ENCODE data around the gene CPNE7. TPM values are rescaled to one million over a fixed set of nuclear protein-coding genes. Genes with fewer than 3 reads are reported as not detected.

Gene CPNE7
- total and polyA plus RNA-seq, 2 donors (not counting 1 experiment from before 2014, with no cell fraction given) = 0.51 to 0.76 TPM

GRCh38 chr16:89581861-89582563 is 6.5 kb downstream of the CPNE7 start:
- H3K4me1 Mint-ChIP-seq = no peaks in the 10 kb centered on the region
- no peak overlapping the region for H3K9ac ChIP-seq (ENCODE audit: low read length)
- CTCF ChIA-PET = no interaction called here

DNA sequence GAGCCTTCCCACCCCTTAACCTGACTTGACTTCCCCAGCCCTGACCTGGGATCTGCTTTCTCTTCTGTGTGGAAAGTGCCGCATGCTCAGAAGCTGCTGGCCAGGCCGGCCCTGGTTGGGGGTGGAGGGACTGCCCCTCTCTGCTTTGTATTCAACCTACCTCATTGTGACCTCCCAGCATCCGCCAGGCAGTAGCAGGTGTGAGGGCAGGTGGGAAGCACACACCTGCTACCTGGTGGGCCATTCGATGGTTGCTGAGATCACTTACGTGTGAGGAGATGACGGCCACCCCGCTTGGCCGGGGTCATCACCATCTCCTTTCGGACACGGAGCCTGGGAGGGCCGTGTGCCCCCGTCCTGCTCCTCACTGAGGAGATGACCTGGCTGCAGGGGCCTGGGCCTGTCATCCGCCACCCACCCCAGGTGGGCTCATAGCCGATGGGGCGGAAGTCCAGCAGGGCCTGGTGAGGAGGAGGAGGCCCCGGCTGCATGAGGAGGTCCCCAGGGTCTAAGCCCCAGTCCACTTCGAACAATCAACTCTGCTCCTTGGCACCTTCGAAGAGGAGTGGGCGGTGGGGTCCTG is 7.1 kb downstream of the CPNE7 start:
- 96% methylated on average over 17 of the region's 19 CpGs for WGBS (ENCODE audit: insufficient coverage)
- Histone ChIP-seq H3K9ac (ENCODE audit: low read length) (no peak overlapping the region), H3K36me3 (replicated peaks in 1 of 2; ENCODE audit: control extremely low read depth in 1 of 2, control insufficient read depth in 1 of 2, extremely low read depth in 1 of 2, insufficient read depth in 2 of 2, low read length in 1 of 2) (no peaks in the 10 kb centered on the region), H3K27ac (ENCODE audit: low read length in 2 of 2) (no peak overlapping the region), H3K4me1 (ENCODE audit: control insufficient read depth in 2 of 2, insufficient read depth in 2 of 2, low read length in 2 of 2) (no peaks in the 10 kb centered on the region), H3K79me2 (ENCODE audit: control insufficient read depth, insufficient read depth, low read length) (no peaks in the 10 kb centered on the region), H3K27me3 (replicated peaks in 1 of 4; ENCODE audit: control extremely low read depth in 1 of 4, control insufficient read depth in 3 of 4, insufficient read depth in 4 of 4, low read length in 3 of 4) (no peaks in the 10 kb centered on the region), H3K4me2 (replicated peaks; ENCODE audit: low read depth, low read length, poor library complexity, severe bottlenecking) (no peak overlapping the region), H4K20me1 (ENCODE audit: control insufficient read depth, insufficient read depth, low read length, poor library complexity, severe bottlenecking) (no peaks in the 10 kb centered on the region), H3K9me3 (ENCODE audit: control extremely low read depth in 1 of 3, control insufficient read depth in 2 of 3, insufficient read depth in 1 of 3, low read length in 2 of 3) (peaks cover 0 to 9% (median 0%) of the 10 kb centered on the region in 3 donors), H3K4me3 (ENCODE audit: control extremely low read depth in 1 of 5, extremely low read depth in 1 of 5, insufficient read depth in 1 of 5, low read depth in 2 of 5, low read length in 4 of 5) (no peak overlapping the region), H2AFZ (ENCODE audit: insufficient read depth, low read depth, low read length, poor library complexity, severe bottlenecking) (no peak overlapping the region)
- Mint-ChIP-seq H3K27me3 (no peaks in the 10 kb centered on the region), H3K4me3 (no peak overlapping the region), H3K9me3 (ENCODE audit: insufficient read depth) (no peaks in the 10 kb centered on the region), H3K4me1 (no peaks in the 10 kb centered on the region), H3K27ac (no peak overlapping the region)
- CTCF ChIA-PET = no interaction called here
- DNase-seq = no peak
- no peak for ATAC-seq (ENCODE audit: low read depth)
- intact Hi-C loops (cut with micrococcal nuclease) = no loop called here
- POLR2A ChIA-PET = no interaction called here
- no peak for TF ChIP-seq EZH2 (IDR thresholded peaks at IDR 0.05; ENCODE audit: borderline replicate concordance, insufficient read depth, low read depth, low read length, poor library complexity, severe bottlenecking)
- TF ChIP-seq, protein P1, sequence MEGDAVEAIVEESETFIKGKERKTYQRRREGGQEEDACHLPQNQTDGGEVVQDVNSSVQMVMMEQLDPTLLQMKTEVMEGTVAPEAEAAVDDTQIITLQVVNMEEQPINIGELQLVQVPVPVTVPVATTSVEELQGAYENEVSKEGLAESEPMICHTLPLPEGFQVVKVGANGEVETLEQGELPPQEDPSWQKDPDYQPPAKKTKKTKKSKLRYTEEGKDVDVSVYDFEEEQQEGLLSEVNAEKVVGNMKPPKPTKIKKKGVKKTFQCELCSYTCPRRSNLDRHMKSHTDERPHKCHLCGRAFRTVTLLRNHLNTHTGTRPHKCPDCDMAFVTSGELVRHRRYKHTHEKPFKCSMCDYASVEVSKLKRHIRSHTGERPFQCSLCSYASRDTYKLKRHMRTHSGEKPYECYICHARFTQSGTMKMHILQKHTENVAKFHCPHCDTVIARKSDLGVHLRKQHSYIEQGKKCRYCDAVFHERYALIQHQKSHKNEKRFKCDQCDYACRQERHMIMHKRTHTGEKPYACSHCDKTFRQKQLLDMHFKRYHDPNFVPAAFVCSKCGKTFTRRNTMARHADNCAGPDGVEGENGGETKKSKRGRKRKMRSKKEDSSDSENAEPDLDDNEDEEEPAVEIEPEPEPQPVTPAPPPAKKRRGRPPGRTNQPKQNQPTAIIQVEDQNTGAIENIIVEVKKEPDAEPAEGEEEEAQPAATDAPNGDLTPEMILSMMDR (IDR thresholded peaks at IDR 0.05) = no peak

More at GRCh38 chr16:89581861-89582563, 6.5 kb downstream of the CPNE7 start:
- POLR2A ChIA-PET = no interaction called here
- H3K4me2 ChIP-seq (replicated peaks; ENCODE audit: low read depth, low read length, poor library complexity, severe bottlenecking) = no peak overlapping the region
- ATAC-seq (ENCODE audit: low read depth) = no peak
- H3K9me3 Mint-ChIP-seq (ENCODE audit: insufficient read depth) = no peaks in the 10 kb centered on the region
- H3K27ac Mint-ChIP-seq = peak overlapping the region; percentile 10
- H3K4me3 ChIP-seq (ENCODE audit: control extremely low read depth in 1 of 5, extremely low read depth in 1 of 5, insufficient read depth in 1 of 5, low read depth in 2 of 5, low read length in 4 of 5) = no peak overlapping the region
- no peaks in the 10 kb centered on the region for H3K27me3 Mint-ChIP-seq
- no peaks in the 10 kb centered on the region for H3K79me2 ChIP-seq (ENCODE audit: control insufficient read depth, insufficient read depth, low read length)
- H3K4me3 Mint-ChIP-seq = no peak overlapping the region
- no peaks in the 10 kb centered on the region for H3K4me1 ChIP-seq (ENCODE audit: control insufficient read depth in 2 of 2, insufficient read depth in 2 of 2, low read length in 2 of 2)
- intact Hi-C loops (cut with micrococcal nuclease) = no loop called here
- no peaks in the 10 kb centered on the region for H3K27me3 ChIP-seq (replicated peaks in 1 of 4; ENCODE audit: control extremely low read depth in 1 of 4, control insufficient read depth in 3 of 4, insufficient read depth in 4 of 4, low read length in 3 of 4)
- 69% methylated on average over 12 of the region's 15 CpGs for WGBS (ENCODE audit: insufficient coverage)
- no peaks in the 10 kb centered on the region for H4K20me1 ChIP-seq (ENCODE audit: control insufficient read depth, insufficient read depth, low read length, poor library complexity, severe bottlenecking)
- no peak overlapping the region for H3K27ac ChIP-seq (ENCODE audit: low read length in 2 of 2)
- H3K9me3 ChIP-seq (ENCODE audit: control extremely low read depth in 1 of 3, control insufficient read depth in 2 of 3, insufficient read depth in 1 of 3, low read length in 2 of 3) = peaks cover 0 to 3% (median 0%) of the 10 kb centered on the region in 3 donors
- no peaks in the 10 kb centered on the region for H3K36me3 ChIP-seq (replicated peaks in 1 of 2; ENCODE audit: control extremely low read depth in 1 of 2, control insufficient read depth in 1 of 2, extremely low read depth in 1 of 2, insufficient read depth in 2 of 2, low read length in 1 of 2)
- H2AFZ ChIP-seq (ENCODE audit: insufficient read depth, low read depth, low read length, poor library complexity, severe bottlenecking) = no peak overlapping the region
- DNase-seq = no peak
- no peak for TF ChIP-seq EZH2 (IDR thresholded peaks at IDR 0.05; ENCODE audit: borderline replicate concordance, insufficient read depth, low read depth, low read length, poor library complexity, severe bottlenecking)
- TF ChIP-seq, protein P1 (IDR thresholded peaks at IDR 0.05) = no peak

Data from B cell (primary cell).